ENCODE data around the gene MARK2. TPM values are rescaled to one million over a fixed set of nuclear protein-coding genes. Genes with fewer than 3 reads are reported as not detected.

MARK2 gene
- total RNA-seq (10 to 100 TPM; 19.0 to 30.8 (median 21.5) TPM), polyA plus RNA-seq (10 to 100 TPM; 11.7 to 21.0 TPM)

DNA sequence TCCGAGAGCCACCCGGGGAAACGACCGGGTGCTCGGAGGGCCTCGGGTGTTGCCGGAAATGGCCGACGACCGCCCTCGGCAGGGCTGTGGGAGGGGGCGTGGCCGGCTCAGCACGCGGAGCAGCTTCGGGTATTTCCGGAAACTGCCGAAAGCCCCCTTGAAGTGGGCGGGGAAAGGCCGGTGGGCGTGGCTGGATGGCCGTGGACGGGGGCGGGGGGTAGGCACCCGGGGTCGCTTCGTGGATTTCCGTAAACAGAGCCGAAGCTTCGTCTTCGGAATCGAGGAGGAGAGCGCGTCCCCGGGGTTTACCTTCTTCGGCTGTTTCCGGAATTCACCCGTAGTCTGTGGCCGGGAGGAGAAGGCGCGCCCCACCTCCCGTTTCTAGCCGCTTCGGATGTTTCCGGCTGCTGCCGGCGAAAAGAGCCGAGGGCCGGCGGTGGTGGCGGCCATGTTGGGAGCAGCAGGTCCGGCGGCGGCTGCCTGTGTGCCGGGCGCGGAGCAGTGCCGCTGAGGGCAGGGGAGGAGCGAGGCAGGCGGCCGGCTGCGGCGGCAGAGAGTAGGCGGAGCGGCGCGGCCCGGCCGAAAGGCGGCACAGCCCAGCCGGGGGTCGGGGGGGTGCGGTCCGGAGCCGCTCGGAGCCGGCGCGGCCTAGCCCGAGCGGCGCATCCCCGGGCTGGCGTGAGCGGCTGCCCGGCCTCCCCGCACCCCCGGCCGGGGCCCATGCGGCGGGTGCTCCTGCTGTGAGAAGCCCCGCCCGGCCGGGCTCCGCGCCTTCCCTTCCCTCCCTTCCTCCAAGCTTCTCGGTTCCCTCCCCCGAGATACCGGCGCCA lies at the start of gene MARK2:
Gene MARK2, plus strand, starts transcription at position 433 of the 830 bp plus-strand sequence. Its CDS starts 397 bp downstream, at position 830.
- 0% methylated on average over 59 to 100 of the region's 100 CpGs for WGBS, 2 donors
- Histone ChIP-seq H3K27ac (peak within 1 kb of the TSS; percentile 59 to 85 (median 72)), H3K27me3 (no peaks in the 10 kb centered on the region), H3K4me3 (peak within 1 kb of the TSS; percentile 58 to 89 (median 79)), H3K4me1 (peaks cover 19 to 44% (median 37%) of the 10 kb centered on the region in 3 donors), H3K9me3 (no peaks in the 10 kb centered on the region), H3K36me3 (no peaks in the 10 kb centered on the region)
- intact Hi-C loops (cut with DNase I) = loop anchor here in 2 of 3 donors (5.0 to 10.0 kb wide), 4 partner anchors 33 to 108 kb away; partner anchors contain the start of gene ZFTA (in 1 of the 2)
- TF ChIP-seq, protein P1, sequence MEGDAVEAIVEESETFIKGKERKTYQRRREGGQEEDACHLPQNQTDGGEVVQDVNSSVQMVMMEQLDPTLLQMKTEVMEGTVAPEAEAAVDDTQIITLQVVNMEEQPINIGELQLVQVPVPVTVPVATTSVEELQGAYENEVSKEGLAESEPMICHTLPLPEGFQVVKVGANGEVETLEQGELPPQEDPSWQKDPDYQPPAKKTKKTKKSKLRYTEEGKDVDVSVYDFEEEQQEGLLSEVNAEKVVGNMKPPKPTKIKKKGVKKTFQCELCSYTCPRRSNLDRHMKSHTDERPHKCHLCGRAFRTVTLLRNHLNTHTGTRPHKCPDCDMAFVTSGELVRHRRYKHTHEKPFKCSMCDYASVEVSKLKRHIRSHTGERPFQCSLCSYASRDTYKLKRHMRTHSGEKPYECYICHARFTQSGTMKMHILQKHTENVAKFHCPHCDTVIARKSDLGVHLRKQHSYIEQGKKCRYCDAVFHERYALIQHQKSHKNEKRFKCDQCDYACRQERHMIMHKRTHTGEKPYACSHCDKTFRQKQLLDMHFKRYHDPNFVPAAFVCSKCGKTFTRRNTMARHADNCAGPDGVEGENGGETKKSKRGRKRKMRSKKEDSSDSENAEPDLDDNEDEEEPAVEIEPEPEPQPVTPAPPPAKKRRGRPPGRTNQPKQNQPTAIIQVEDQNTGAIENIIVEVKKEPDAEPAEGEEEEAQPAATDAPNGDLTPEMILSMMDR (IDR thresholded peaks at IDR 0.05) = no peak
- FAIRE-seq = peak; percentile 87
- ATAC-seq = peak; percentile 82 to 92 (median 88)
- peak; percentile 97 to 100 (median 99) for DNase-seq

DNA sequence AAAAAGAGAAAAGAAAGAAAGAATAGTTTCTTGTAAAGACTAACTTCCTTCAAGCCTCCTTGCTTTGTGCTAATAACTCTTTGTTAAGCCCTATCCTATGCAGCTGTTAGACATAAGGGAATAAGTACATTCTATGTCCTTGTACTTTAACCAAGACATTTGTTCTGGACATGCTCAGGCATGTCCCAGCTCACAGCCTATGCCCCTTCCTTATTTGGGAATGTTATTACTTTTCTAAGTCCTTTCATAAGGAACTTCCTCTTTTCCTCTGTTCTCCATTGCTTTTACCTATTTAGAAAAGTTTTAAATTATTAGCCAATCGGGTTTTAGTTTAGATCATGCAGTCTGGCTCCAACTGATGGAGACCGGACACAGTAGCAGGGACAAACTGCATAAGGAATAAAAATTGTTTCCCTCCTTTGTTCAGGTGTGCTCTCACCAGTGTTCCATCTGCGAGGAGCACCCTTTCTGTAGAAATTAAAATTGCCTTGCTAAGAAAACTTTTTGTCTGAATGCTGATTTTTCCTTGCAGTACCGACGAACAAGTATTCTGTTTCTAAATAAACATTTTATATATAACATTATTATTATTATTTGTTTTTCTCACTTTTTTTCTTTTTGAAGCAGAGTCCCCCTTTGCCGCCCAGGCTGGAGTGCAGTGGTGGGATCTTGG lies 47.3 kb upstream of the MARK2 start:
- H3K4me1 ChIP-seq = no peaks in the 10 kb centered on the region
- TF ChIP-seq, protein P1 (IDR thresholded peaks at IDR 0.05) = no peak
- no peak overlapping the region for H3K4me3 ChIP-seq
- H3K27ac ChIP-seq = no peak overlapping the region
- no peak for DNase-seq
- WGBS, 2 donors = 92 to 97% methylated on average over 6 of the region's 6 CpGs
- intact Hi-C loops (cut with DNase I) = no loop called here
- H3K36me3 ChIP-seq = no peaks in the 10 kb centered on the region
- FAIRE-seq = no peak
- H3K27me3 ChIP-seq = no peaks in the 10 kb centered on the region
- H3K9me3 ChIP-seq = no peaks in the 10 kb centered on the region
- ATAC-seq = no peak

DNA sequence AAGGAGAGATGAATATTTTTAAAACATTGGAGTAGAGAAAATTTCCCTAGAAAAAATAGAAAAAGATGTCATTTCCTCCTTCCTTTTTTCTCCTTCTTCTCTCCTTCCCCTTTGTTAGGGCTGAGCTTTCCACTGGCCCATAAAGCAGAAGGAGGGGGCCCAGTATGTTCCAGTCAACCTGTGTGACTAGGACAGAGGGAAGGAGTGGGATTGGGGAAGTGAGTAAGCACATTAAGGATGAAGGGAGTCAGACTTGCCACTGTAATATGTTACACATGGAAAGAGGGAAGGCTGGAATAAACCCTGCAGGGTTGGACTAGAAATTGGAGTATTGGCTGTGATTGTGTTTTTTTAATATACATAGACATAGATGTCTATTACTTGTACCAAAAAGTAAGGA lies 45.7 kb upstream of the MARK2 start:
- TF ChIP-seq, protein P1 (IDR thresholded peaks at IDR 0.05) = no peak
- FAIRE-seq (no peak), DNase-seq (no peak), ATAC-seq (no peak)
- Histone ChIP-seq H3K4me1 (no peaks in the 10 kb centered on the region), H3K27ac (no peak overlapping the region), H3K4me3 (no peak overlapping the region), H3K9me3 (no peaks in the 10 kb centered on the region), H3K36me3 (no peaks in the 10 kb centered on the region), H3K27me3 (no peaks in the 10 kb centered on the region)
- intact Hi-C loops (cut with DNase I) = no loop called here

DNA sequence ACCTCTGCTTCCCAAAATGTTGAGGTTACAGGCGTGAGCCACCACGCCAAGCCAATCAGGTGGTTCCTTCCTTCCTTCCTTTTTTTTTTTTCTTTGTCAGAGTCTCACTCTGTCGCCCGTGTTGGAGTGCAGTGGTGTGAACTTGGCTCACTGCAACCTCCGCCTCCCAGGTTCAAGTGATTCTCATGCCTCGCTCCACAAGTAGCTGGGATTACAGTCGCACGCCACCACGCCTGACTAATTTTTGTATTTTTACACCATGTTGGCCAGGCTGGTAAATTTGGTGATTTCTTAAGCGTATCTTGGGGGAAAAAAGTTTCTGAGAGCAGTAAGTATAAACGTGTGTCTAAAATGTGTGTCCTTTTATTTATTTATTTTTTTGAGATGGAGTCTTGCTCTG lies 43.8 kb upstream of the MARK2 start:
- Histone ChIP-seq H3K27me3 (no peaks in the 10 kb centered on the region), H3K4me3 (no peak overlapping the region), H3K27ac (no peak overlapping the region), H3K9me3 (no peaks in the 10 kb centered on the region), H3K36me3 (no peaks in the 10 kb centered on the region), H3K4me1 (no peaks in the 10 kb centered on the region)
- FAIRE-seq (no peak), DNase-seq (no peak), ATAC-seq (no peak)
- TF ChIP-seq, protein P1 (IDR thresholded peaks at IDR 0.05) = no peak
- WGBS, 2 donors = 84 to 87% methylated on average over 11 of the region's 11 CpGs
- intact Hi-C loops (cut with DNase I) = no loop called here

Measured in pancreas (tissue), 10 donors.